ENCODE results near the gene MAN2A2.

DNA sequence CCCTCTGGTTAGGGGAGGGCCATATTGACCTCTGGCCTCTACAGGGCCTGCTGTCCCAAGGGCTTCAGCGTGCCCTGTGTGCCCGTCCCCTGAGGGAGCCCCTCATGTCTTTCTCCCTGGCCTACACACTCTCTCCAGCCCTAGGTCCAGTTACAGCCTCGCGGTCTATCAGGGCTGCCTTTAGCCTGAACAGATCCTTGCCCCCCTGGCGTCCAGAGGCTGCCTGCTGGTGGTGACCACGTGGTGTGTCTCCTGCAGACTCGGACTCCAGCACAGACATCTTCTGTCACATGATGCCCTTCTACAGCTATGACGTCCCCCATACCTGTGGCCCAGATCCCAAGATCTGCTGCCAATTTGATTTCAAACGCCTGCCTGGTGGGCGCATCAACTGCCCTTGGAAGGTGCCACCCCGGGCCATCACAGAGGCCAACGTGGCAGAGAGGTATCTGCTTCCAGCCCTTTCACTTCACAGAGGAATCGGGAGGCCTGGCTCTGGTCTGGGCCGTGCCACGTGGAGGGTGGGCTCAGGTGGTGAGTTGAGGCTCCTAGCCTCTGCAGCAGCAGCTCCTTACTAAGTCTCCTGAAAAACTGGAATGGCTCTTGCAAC, 4.1 kb downstream of the MAN2A2 start:
- TF ChIP-seq, protein P1, sequence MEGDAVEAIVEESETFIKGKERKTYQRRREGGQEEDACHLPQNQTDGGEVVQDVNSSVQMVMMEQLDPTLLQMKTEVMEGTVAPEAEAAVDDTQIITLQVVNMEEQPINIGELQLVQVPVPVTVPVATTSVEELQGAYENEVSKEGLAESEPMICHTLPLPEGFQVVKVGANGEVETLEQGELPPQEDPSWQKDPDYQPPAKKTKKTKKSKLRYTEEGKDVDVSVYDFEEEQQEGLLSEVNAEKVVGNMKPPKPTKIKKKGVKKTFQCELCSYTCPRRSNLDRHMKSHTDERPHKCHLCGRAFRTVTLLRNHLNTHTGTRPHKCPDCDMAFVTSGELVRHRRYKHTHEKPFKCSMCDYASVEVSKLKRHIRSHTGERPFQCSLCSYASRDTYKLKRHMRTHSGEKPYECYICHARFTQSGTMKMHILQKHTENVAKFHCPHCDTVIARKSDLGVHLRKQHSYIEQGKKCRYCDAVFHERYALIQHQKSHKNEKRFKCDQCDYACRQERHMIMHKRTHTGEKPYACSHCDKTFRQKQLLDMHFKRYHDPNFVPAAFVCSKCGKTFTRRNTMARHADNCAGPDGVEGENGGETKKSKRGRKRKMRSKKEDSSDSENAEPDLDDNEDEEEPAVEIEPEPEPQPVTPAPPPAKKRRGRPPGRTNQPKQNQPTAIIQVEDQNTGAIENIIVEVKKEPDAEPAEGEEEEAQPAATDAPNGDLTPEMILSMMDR (IDR thresholded peaks at IDR 0.05; ENCODE audit: insufficient read depth, low read depth, low read length): no peak
- TF ChIP-seq EZH2 (IDR thresholded peaks at IDR 0.05; ENCODE audit: insufficient read depth, low read length): no peak
